D721Med (cell line): ENCODE measurements around the gene NAALADL2.
"Not testable (repeated sequence)": the region's sequence is repeated elsewhere in the genome, so short reads cannot be mapped to it uniquely, and the experiment has no call there.

Source experiments
- DNase-seq: peaks from one replicate; pipeline ENCODE4 v3.0.0; 2011; ENCODE audit warnings: low spot score; ENCODE audit not compliant: insufficient read length
- FAIRE-seq: peaks from 2 replicates; lab custom pipeline; 2011; peaks lifted over from hg19 to GRCh38; lab: Jason Lieb, UNC
- TF ChIP-seq, protein P1 (sequence below): IDR thresholded peaks from 2 replicates; pipeline ENCODE4 v1.5.1; 2012; ENCODE audit warnings: mild to moderate bottlenecking, control low read depth; ENCODE audit not compliant: insufficient read depth; ENCODE audit errors: missing control alignments

The NAALADL2 gene

DNA sequence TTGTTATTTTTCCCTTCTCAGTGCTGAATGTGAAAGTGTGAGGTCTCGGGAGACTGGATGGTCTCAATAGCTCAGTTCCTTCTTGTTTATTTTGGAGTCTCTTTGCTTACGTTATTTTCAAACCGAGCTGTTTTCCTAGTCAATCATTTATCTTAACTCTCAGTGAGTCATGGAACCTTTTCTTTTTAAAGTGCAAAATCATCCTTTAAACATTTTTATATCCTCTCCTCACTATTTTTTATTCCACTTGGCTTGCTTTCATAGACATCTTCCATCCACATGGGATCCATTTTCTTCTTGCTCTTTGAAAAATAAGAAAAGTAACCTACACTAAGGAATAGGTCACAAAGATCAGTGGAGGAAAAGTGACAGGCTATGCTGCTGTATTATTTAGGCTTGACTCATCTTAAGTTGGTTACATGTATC lies 497.8 kb downstream of the NAALADL2 start:
- no peak for DNase-seq
- FAIRE-seq = no peak
- TF ChIP-seq, protein P1, sequence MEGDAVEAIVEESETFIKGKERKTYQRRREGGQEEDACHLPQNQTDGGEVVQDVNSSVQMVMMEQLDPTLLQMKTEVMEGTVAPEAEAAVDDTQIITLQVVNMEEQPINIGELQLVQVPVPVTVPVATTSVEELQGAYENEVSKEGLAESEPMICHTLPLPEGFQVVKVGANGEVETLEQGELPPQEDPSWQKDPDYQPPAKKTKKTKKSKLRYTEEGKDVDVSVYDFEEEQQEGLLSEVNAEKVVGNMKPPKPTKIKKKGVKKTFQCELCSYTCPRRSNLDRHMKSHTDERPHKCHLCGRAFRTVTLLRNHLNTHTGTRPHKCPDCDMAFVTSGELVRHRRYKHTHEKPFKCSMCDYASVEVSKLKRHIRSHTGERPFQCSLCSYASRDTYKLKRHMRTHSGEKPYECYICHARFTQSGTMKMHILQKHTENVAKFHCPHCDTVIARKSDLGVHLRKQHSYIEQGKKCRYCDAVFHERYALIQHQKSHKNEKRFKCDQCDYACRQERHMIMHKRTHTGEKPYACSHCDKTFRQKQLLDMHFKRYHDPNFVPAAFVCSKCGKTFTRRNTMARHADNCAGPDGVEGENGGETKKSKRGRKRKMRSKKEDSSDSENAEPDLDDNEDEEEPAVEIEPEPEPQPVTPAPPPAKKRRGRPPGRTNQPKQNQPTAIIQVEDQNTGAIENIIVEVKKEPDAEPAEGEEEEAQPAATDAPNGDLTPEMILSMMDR = no peak

DNA sequence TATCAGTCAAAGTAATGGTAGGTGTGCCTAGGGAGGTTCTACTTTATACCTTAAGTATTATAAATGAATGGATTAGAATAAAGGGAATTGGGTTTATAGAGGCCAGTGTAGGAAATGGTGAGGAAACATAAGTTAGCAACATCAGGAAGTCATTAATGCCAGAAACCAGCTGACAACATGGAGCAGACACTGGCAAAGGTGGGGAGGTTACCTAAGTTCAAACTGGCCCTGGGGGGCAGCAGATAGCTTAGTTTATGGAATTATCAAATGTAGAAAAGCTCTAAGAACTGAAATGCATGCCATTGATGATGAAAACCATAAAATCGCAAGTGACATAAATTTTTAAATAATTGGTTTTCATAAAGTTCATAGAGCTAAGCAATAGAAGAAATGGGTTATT lies 498.6 kb downstream of the NAALADL2 start:
- DNase-seq (no peak), FAIRE-seq (no peak)
- TF ChIP-seq, protein P1 = no peak

DNA sequence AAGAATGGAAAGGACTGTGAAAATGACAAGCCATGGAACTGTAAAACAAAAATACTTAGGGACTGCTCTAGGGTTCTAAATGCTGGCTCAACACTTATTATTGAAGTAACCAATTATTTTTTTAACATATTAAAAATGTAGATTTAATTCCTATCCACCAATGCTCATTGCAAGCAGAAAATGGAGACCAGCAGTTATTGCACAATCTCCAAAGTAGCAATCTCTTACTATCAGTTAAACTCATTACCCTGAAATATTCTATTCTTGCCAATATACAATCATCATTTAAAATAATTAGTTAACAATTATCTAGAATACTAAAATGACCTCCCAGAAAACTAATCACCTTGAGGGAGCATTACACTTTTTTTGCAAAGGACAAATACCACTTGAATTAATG lies 499.8 kb downstream of the NAALADL2 start:
- FAIRE-seq (no peak), DNase-seq (no peak)
- TF ChIP-seq, protein P1 = no peak

DNA sequence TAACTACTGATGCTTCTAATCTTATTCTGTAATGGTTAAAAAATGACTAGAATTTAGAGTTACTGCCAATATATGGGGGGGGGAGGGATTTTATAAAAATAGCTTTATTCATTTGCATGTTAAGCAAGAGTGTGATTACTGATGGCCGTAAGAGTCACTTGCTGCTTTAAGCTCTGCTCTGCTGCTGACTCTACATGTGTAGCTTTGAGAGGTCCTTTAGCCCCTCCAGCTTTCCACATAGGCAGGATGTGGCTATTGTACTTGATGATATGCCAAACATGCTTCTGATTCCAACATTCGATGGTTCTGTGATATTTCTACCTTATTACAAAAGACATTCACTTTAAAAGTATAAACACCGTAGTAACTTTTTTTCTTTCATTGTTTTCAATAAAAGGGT lies 511.3 kb downstream of the NAALADL2 start:
- not testable (repeated sequence) for DNase-seq, FAIRE-seq

DNA sequence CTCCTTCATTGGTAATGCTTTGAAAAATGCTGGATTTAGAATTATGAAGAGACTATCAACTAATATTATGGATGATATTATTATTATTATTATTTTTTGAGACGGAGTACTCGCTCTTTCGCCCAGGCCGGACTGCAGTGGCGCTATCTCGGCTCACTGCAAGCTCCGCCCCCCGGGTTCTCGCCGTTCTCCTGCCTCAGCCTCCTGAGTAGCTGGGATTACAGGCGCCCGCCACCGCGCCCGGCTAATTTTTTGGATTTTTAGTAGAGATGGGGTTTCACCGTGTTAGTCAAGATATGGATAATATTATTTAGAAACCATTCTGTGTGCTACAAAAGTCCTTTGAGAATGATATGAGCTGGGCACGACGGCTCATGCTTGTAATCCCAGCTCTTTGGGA lies 512.1 kb downstream of the NAALADL2 start:
- FAIRE-seq, DNase-seq: not testable (repeated sequence)

DNA sequence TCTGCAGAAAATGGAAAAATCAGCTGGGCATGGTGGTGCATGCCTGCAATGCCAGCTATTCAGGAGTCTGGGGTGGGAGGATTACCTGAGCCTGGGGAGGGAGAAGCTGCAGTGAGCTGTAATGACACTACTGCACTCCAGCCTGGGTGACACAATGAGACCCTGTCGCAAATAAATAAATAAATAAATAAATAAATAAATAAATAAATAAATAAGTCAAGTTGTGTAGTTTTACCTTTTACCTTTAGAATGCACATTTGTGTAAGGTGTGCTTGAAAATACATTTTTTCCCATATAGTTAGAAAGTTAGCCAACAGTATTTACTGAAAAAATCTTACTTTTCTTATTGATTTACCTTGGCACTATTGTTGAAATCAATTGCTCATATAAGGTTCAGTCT lies 515.6 kb downstream of the NAALADL2 start:
- FAIRE-seq = no peak
- TF ChIP-seq, protein P1 = no peak
- no peak for DNase-seq

DNA sequence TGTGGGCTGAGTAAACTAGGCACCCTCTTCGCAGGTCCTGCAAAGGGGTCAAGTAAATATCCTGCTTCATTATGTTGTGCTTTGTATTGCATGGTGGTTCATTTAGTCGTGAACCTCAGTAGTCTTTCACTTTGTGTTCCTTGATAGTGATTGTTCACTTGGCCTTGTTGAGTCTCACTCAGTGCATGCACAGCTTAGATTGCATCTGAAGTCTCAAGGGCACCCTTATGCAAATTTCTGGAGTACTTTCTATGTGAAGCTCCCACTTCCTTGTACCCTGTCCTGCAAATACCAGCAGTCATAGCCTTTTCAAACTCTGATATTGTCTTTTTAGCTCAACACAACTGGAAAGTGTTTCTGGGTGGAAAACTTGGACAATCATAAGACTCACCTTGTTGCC lies 519.2 kb downstream of the NAALADL2 start:
- FAIRE-seq = no peak
- DNase-seq = no peak
- TF ChIP-seq, protein P1 = no peak

DNA sequence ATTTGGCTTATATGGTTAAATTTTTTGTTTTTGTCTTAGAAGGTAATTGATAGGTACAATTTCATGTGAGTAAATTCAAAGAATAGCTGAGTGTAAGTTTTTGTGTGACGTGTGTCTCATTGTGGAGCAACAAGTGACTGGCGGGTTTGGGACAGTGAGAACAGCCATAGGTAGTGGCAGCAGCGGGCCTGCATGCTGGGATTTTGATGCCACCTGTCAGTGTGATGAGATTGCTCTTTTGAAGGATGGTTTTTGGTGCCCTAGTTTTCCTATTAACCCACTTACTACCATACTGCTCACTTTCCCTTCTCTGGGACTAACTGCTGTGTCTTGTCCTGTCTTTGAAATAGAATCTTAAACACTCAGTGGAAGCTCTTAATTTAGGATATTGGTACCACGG lies 522.6 kb downstream of the NAALADL2 start:
- DNase-seq (no peak), FAIRE-seq (no peak)
- TF ChIP-seq, protein P1 = no peak
